Aorta (tissue), 5 donors: ENCODE data around the gene CYP2E1. TPM values are rescaled to one million over a fixed set of nuclear protein-coding genes. Genes with fewer than 3 reads are reported as not detected.
"Not testable (repeated sequence)": the region's sequence is repeated elsewhere in the genome, so short reads cannot be mapped to it uniquely, and the experiment has no call there.

Source experiments
- ATAC-seq: fragments of 200-7000 bp; cut with Tn5 transposase; one replicate; pipeline ENCODE4 v1.9.1; 2022; ENCODE audit warnings: moderate library complexity; ENCODE audit not compliant: low FRiP score
- DNase-seq, 2 donors: peaks; one replicate each; pipeline ENCODE4 v3.0.0-alpha.2; 2020
- H3K27ac ChIP-seq, 2 donors: one replicate each; pipeline ENCODE4 v1.5.1; 2013; ENCODE audit warnings: low read length in 2 of 2, mild to moderate bottlenecking in 2 of 2, moderate library complexity in 2 of 2, control low read depth in 1 of 2, inconsistent platforms in 1 of 2, low read depth in 1 of 2
- H3K27me3 ChIP-seq, 2 donors: one replicate each; pipeline ENCODE4 v1.6.1; 2013; ENCODE audit warnings: control low read depth in 1 of 2, low read length in 1 of 2, mild to moderate bottlenecking in 1 of 2, moderate library complexity in 1 of 2; ENCODE audit not compliant: insufficient read depth in 2 of 2, control insufficient read depth in 1 of 2
- H3K36me3 ChIP-seq, 2 donors: one replicate each; pipeline ENCODE4 v1.6.1; 2013; ENCODE audit warnings: control low read depth in 1 of 2, low read length in 1 of 2, mild to moderate bottlenecking in 1 of 2; ENCODE audit not compliant: insufficient read depth in 2 of 2, control insufficient read depth in 1 of 2
- H3K4me1 ChIP-seq, 2 donors: one replicate each; pipeline ENCODE4 v1.6.1; 2013; ENCODE audit warnings: low read length in 2 of 2, control low read depth in 1 of 2, mild to moderate bottlenecking in 1 of 2, moderate library complexity in 1 of 2; ENCODE audit not compliant: insufficient read depth in 2 of 2, control insufficient read depth in 1 of 2
- H3K4me3 ChIP-seq, 2 donors: one replicate each; pipeline ENCODE4 v1.5.1; 2013; ENCODE audit warnings: low read length in 2 of 2, control low read depth in 1 of 2, mild to moderate bottlenecking in 1 of 2
- H3K9me3 ChIP-seq: one replicate; pipeline ENCODE4 v1.6.1; 2013; ENCODE audit warnings: mild to moderate bottlenecking, low read length; ENCODE audit not compliant: control insufficient read depth
- WGBS, 2 donors: extraction: QIAGEN DNeasy Blood & Tissue Kit; methylation state at CpG; one replicate each; pipeline ENCODE4 v1.1.7; 2013; 5-methylcytosine and 5-hydroxymethylcytosine counted together
- intact Hi-C, 2 donors: fragments of 100-400 bp; cut with DNase I; formaldehyde crosslinking; loops; one replicate each; pipeline versions ENCODE4 v1.14.2 to v1.15.0; 2022
- polyA plus RNA-seq, 2 donors: library from polyadenylated mRNA; stranded (reverse); fragments of 200-250 nt; gene quantifications; one replicate each; pipeline ENCODE4 v1.2.3, GENCODE V29; 2013
- total RNA-seq, 2 donors: library from RNA; stranded (reverse); fragmentation: NEBNext Ultra II Directional; extraction: Animal tissue kit (Norgen Biotek cat#: 25700); gene quantifications; one replicate each; pipeline ENCODE4 v1.2.1, GENCODE V29; 2021
- donor health status: healthy with polysubstance abuse.
- donor health status: Bipolar disorder and iron deficiency.
- donor health status: DM: no; HTN: no; CAD: no.
- donor health status: DM: no; HTN: no; CAD: no.
- donor health status: DM: yes; HTN: yes; CAD: no.

CYP2E1 gene
- total and polyA plus RNA-seq, 4 donors: 0.63 to 6.9 (median 4.0) TPM

DNA sequence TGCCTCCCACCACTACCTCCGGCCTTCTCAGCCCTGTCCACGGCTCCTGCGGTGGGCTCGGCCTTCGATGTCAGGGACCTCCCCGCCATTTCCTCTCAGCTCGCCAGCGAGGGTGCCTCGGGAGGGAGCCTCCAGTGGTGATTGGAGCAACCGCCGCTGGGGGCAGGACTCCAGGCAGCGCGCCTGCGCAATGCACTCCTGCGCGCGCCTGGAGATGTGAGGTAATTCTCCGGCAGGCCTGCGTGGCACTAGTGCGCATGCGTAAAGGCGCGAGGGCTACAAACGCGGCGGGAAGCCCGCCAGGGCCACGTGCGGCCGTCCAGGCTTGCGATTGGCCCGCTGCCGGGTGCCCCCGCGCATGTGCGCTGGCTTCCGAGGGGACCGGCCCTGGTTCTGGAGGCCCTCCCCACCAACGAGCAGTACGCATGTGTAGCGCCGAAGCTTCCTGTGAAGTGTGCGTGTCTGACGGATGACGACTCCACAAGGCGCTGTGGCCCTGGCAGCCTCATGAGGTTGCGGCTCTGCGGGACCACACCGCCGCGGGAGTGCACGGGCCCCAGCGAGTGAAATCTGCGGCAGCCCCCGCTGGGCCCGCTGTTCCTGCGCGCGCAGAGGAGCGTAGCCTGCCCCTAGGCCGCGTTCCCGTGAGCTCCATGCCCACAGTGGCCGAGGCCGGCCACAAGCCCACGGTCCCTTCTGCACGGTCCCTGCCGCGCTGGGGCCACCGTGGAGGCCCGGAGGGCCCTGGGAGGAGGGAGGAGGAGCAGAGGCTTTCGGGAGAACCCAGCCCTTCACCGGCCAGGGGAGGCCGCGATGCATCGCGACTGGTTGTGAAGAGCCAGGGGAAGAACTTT lies 38.5 kb downstream of the CYP2E1 start, which contains the start of gene SYCE1:
Gene SYCE1, minus strand, starts transcription at position 143 of the 854 bp plus-strand sequence. Its CDS starts 54 bp downstream, at position 89.
- DNase-seq (peak in 1 of 2 donors; percentile 77), ATAC-seq (no peak)
- 49 to 58% methylated on average over 77 of the region's 77 CpGs for WGBS, 2 donors
- Histone ChIP-seq H3K9me3 (peaks cover 2% of the 10 kb centered on the region), H3K36me3 (no peaks in the 10 kb centered on the region), H3K27me3 (no peaks in the 10 kb centered on the region), H3K4me3 (no peak within 1 kb of the TSS), H3K27ac (no peak within 1 kb of the TSS), H3K4me1 (no peaks in the 10 kb centered on the region)
- intact Hi-C loops: no loop called here

DNA sequence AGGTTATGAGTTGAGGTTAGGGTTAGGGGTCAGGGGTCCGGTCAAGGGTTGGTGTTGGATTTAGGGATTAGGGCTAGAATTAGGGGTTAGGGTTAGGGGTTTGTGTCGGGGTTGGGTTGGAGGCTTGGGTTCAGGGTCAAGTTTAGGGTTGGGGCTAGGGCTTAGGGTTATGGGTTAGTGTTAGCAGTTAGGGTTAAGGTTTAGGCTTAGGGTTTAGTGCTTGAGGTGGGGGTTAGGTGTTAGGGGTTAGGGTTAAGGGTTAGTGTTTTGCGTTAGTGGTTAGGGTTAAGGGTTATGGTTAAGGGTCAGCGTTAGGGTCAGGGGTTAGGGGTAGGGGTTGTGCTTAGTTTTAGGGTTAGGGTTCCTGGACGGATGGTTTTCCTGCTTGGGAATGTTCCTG lies 40.0 kb downstream of the CYP2E1 start:
- Histone ChIP-seq H3K36me3 (no peaks in the 10 kb centered on the region), H3K27me3 (no peaks in the 10 kb centered on the region), H3K27ac (no peak overlapping the region), H3K4me3 (no peak overlapping the region), H3K4me1 (no peaks in the 10 kb centered on the region), H3K9me3 (peaks cover 2% of the 10 kb centered on the region)
- ATAC-seq (no peak), DNase-seq (no peak)
- intact Hi-C loops: no loop called here
- 86 to 87% methylated on average over 5 of the region's 5 CpGs for WGBS, 2 donors

DNA sequence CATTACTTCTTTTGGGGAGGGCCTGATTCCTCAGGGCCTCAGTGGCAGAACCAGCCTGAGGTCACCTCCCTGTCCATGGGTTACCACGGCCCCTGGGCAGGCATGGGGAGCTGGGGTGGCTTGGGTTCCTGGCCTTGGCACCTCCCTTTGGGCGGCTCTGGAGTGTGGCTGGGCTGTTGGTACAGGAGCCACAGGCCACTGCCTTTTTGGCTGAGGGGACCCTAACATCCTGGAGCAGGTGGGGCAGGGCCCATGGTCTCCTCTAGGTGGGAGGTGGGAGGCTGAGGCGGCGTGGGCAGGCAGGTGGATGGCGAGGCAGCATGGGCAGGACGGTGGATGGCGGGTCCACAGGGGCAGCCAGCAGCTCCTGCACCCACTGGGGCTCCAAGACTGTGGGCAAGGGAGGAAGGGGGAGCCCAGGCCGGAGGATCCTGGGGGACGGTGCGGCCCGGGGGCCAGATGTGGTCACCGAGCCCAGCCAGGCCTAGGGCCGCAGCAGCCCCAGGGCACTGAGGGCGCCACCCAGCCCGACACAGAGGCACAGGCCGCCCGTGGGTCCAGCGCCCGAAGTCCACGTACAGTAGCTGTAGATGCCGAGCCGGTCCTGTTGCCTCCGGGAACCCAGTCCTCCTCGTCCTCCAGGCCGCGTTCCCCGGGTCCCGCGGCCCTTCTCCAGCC lies 40.6 kb downstream of the CYP2E1 start:
- WGBS, 2 donors: 88 to 91% methylated on average over 29 of the region's 29 CpGs
- H3K27ac ChIP-seq: no peak overlapping the region
- no peaks in the 10 kb centered on the region for H3K27me3 ChIP-seq
- no peak overlapping the region for H3K4me3 ChIP-seq
- no peaks in the 10 kb centered on the region for H3K4me1 ChIP-seq
- H3K9me3 ChIP-seq: peaks cover 2% of the 10 kb centered on the region
- ATAC-seq (no peak), DNase-seq (no peak)
- intact Hi-C loops: no loop called here
- no peaks in the 10 kb centered on the region for H3K36me3 ChIP-seq

DNA sequence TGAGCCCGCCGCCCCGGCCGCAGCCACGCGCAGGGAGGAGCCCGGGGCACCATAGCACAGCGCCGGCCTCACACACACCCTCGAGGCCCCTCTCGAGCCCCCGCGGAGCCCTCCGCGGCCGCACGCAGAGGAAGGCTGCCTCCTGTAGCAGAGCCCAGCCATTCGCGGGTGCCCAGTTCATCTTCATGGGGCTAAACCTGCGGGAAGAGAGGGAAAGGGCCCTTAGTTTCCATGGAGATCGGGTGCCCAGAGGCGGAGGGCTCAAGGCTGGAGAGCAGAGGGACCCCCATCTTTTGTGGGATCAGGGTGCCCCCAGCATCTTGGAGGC lies 41.1 kb downstream of the CYP2E1 start:
- DNase-seq: no peak
- intact Hi-C loops: no loop called here

DNA sequence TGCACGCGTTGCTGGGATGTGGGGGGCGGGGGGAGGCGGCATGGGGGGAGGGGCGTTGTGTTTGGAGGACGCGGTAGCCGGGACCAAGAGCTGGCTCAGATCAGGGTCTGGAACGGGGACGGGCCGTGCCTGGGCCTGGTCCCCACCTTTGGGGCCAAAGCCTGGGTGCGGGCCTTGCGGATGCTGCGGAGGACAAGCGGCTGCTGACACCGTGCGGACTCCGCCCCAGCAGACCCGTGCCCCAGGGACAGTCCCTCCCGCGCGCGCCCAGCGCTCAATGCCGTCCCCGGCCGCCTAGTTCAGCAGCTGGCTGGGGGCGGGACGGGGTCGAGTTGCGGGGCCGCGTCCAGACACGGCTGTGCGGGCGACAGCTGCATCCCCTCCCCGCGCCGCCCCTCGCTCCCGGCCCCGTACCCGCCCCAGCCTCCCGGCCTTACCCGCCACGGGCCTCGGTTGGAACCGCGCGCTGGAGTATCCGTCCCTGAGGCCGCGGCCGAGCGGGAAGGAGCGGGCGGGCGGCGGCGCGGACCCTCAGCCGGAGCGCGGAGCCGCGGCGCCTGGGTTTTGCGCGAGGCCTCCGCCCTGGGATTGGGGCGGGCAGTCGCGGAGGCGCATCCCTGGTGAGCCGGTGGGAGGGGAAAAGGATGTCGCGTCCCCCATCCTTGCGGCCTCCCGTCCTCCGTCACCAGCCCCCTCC lies 41.8 kb downstream of the CYP2E1 start:
- ATAC-seq, H3K9me3 ChIP-seq, H3K27me3 ChIP-seq, DNase-seq, intact Hi-C loops, H3K36me3 ChIP-seq, H3K4me1 ChIP-seq, H3K27ac ChIP-seq, H3K4me3 ChIP-seq: not testable (repeated sequence)
- 16 to 24% methylated on average over 8 to 17 of the region's 80 CpGs for WGBS, 2 donors

More for the DNA sequence above, 41.1 kb downstream of the CYP2E1 start:
- no peak overlapping the region for H3K4me3 ChIP-seq
- WGBS, 2 donors: 89 to 91% methylated on average over 22 of the region's 22 CpGs
- no peaks in the 10 kb centered on the region for H3K4me1 ChIP-seq
- no peaks in the 10 kb centered on the region for H3K27me3 ChIP-seq
- no peak for ATAC-seq
- no peak overlapping the region for H3K27ac ChIP-seq
- no peaks in the 10 kb centered on the region for H3K36me3 ChIP-seq
- peaks cover 2% of the 10 kb centered on the region for H3K9me3 ChIP-seq

DNA sequence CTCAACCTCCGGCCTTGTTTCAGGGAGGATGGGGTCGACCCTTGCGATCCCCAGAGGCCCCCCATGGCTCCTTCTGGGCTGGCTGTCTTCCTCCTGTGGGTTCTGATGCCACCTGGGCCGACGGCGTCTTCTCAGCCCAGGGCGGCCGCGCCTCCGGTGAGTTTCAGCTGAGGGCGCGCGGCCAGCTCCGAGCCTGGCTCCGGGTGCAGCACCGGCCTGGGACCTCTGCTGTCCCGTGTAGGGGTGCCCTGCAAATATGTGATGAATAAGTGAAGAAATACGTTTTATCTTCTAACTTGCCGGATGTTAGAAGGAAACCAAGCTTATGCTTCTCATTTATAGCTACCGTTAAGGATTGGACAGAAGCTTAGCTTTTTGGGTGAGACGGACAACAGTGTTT lies 42.6 kb downstream of the CYP2E1 start:
- H3K36me3 ChIP-seq, H3K4me1 ChIP-seq, ATAC-seq, H3K9me3 ChIP-seq, DNase-seq, H3K27ac ChIP-seq, H3K4me3 ChIP-seq, intact Hi-C loops, H3K27me3 ChIP-seq: not testable (repeated sequence)
- WGBS, 2 donors: 45 to 57% methylated on average over 16 to 17 of the region's 21 CpGs

DNA sequence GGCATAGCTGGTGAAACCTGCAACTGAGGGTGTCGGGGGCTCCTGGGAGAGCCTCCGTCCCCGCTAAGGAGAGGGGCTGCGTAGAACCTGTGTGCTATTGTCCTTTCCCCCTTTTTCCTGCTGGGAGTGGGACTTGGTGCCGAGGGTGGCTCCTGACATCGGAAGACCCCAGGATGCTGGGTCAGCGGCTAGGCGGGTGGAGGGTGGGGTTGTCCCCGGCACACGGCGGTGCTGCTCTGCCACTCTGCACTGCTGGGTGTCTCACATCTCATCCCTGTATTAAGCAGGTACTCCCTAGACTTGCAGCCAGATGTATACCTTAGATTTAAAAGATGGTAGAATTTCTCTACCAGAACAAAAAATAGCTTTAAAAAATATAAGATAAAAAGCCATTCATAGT lies 44.9 kb downstream of the CYP2E1 start:
- DNase-seq, intact Hi-C loops, H3K4me1 ChIP-seq, H3K4me3 ChIP-seq, H3K27me3 ChIP-seq, H3K9me3 ChIP-seq, H3K27ac ChIP-seq, H3K36me3 ChIP-seq, ATAC-seq: not testable (repeated sequence)
- WGBS, 2 donors: 87 to 88% methylated on average over 11 of the region's 11 CpGs

DNA sequence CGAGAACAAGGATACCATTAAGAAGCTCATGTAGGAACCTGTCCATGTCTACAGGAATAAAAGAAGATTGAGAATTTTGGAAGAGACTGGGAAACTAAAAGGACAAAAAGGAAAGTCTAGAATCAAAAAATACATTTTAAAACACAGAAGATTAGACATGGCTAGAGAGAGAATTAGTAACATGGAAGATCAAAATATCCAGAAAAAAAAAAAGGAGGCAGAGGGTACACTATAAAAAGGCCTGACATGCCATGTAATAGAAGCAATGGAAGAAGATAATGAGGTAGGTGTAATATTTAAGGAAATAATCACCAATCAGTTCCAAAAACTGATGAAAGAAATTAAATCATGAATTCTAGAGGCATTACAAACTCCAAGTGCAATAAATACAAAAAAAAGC lies 46.3 kb downstream of the CYP2E1 start:
- H3K27ac ChIP-seq, DNase-seq, H3K36me3 ChIP-seq, H3K4me1 ChIP-seq, H3K4me3 ChIP-seq, H3K27me3 ChIP-seq, intact Hi-C loops, H3K9me3 ChIP-seq, ATAC-seq: not testable (repeated sequence)
- WGBS, 2 donors: 72 to 87% methylated on average over 1 of the region's 1 CpG
